Right renal pelvis (tissue), 4 donors: ENCODE measurements around the gene CNOT10. TPM values are rescaled to one million over a fixed set of nuclear protein-coding genes. Genes with fewer than 3 reads are reported as not detected.

Source experiments
- DNase-seq, 4 donors: peaks; one replicate each; pipeline ENCODE4 v3.0.0-alpha.2; 2013; ENCODE audit warnings: low read depth in 4 of 4, low spot score in 3 of 4, missing footprints in 1 of 4
- polyA plus RNA-seq, 4 donors: library from polyadenylated mRNA; unstranded; fragments of 120-200 nt; gene quantifications; one replicate each; pipeline ENCODE4 v1.2.1, GENCODE V29; 2013; ENCODE audit not compliant: insufficient read length in 4 of 4

CNOT10 gene
- polyA plus RNA-seq, 4 donors: 39.4 to 52.8 (median 49.0) TPM

- DNase-seq: no peak
Observed at GRCh38 chr3:32816439-32817256, 131.7 kb downstream of the CNOT10 start.

- no peak for DNase-seq
Observed at GRCh38 chr3:32817257-32817557, 132.2 kb downstream of the CNOT10 start.

GRCh38 chr3:32817558-32818228, 132.7 kb downstream of the CNOT10 start, which contains the start of gene TRIM71:
Gene TRIM71, plus strand, starts transcription at chr3:32817997. Its CDS starts 84 bp downstream, at chr3:32818081.
- no peak for DNase-seq

GRCh38 chr3:32818229-32818969, 133.4 kb downstream of the CNOT10 start:
- no peak for DNase-seq

- no peak for DNase-seq
Observed at GRCh38 chr3:32818970-32819511, 134.1 kb downstream of the CNOT10 start.

GRCh38 chr3:32819551-32820348, 134.8 kb downstream of the CNOT10 start:
- no peak for DNase-seq

- no peak for DNase-seq
Observed at GRCh38 chr3:32820430-32820829, 135.4 kb downstream of the CNOT10 start.

- no peak for DNase-seq
Observed at GRCh38 chr3:32820971-32821685, 136.1 kb downstream of the CNOT10 start.

GRCh38 chr3:32821686-32822296, 136.8 kb downstream of the CNOT10 start:
- DNase-seq: no peak

- no peak for DNase-seq
Observed at GRCh38 chr3:32822609-32823498, 137.9 kb downstream of the CNOT10 start.

Other genes with a start within 250 kb of the CNOT10 start
- 100 to 1,000 TPM in 1 of 4 donors, 10 to 100 TPM in 3; 73.9 to 101 (median 93.3) TPM for gene CMTM6, start 182.3 kb upstream of the CNOT10 start, polyA plus RNA-seq
- gene DYNC1LI1, start 114.3 kb upstream of the CNOT10 start, polyA plus RNA-seq: 10 to 100 TPM; 38.6 to 46.0 (median 43.7) TPM
- gene TRIM71, start 132.8 kb downstream of the CNOT10 start, polyA plus RNA-seq: 1 to 10 TPM; 6.7 to 8.3 (median 7.2) TPM